GM19372 (cell line): ENCODE measurements around the gene ADAMTSL2.
"Not testable (repeated sequence)": the region's sequence is repeated elsewhere in the genome, so short reads cannot be mapped to it uniquely, and the experiment has no call there.

Experiments
- ATAC-seq: cut with Tn5 transposase; IDR thresholded peaks from one replicate; pipeline ENCODE4 v1.9.1; 2021; ENCODE audit warnings: mild to moderate bottlenecking, low read depth, moderate library complexity; ENCODE audit not compliant: unreplicated experiment

ADAMTSL2 gene

DNA sequence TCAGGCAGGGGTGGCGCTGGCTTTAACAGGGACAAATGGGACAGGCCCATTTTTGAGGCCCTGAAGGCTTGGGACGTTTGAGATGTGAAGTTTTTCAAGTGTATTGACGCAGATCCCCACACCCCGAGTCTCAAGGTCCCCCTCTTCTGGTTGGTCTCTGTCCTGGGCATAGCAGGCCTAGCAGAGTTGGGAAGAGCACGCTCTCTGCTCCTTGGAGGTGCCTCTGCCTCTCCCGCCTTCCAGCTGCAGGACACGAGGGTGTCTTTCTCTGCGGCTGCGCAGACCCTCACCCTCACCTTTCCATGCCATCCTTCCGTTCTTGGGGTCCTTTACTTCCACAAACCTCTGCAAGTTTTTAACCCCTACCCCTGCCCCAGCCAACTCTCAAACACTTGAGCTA, 18.6 kb downstream of the ADAMTSL2 start:
- no peak for ATAC-seq

DNA sequence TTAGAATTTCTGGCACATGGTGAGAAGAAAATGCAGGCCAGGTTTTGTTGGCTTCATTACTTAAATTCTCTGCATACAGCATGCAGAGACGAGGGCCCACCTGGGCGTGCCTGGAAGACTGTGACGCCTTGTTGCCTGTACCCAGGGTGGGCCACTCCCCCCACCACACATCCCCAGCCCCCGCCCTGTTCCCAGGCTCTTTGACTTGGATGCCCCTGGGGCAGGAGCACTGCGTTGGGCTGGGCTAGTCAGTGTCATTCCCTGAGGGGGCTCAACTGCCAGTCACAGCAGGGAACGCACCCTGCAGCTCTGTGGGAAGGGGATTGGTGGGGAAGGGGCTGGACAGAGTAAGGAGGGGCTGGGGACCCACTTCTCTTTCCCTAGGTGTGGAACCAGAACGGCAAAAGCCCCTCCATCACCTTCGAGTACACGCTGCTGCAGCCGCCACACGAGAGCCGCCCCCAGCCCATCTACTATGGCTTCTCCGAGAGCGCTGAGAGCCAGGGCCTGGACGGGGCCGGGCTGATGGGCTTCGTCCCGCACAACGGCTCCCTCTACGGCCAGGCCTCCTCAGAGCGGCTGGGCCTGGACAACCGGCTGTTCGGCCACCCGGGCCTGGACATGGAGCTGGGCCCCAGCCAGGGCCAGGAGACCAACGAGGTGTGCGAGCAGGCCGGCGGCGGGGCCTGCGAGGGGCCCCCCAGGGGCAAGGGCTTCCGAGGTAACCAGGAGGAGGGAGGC, 19.6 kb downstream of the ADAMTSL2 start:
- no peak for ATAC-seq

DNA sequence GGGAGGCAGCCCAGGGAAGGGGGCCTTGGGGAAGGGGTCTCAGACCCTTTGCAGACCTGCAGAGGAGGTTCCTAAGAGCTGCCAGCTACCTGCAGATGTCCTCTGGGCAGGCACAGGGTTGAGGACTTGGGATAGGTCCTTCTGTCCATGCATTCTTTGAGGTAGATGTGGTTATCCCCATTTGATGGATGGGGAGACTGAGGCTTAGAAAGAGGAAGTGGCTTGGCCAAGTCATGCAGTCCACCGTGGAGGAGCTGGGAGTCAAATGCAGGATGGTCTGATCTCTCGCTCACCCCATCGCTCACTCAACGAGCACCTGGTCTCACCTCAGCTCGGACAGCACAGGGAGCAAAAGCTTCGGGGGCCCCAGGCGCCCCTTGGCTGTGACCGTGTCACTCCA, 20.2 kb downstream of the ADAMTSL2 start:
- no peak for ATAC-seq

DNA sequence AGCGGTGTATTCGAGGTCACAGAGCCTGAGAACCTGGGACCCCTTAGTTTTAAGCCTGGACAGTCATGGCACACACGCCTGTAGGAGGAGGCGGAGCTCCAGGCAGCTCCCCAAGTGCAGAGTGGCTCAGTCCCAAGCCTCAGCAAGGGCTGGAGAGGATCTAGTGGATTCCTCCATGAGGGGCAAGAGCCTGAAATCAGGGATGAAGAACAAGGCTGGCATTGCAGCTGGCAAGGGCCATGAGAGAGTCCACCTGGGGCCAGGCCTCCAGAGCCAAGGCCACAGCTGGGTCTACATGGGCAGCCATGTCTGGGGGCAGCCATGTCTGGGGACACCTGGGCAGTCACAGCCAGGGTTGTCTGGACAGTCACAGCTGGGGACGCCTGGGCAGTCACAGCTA, 21.9 kb downstream of the ADAMTSL2 start:
- ATAC-seq = no peak

DNA sequence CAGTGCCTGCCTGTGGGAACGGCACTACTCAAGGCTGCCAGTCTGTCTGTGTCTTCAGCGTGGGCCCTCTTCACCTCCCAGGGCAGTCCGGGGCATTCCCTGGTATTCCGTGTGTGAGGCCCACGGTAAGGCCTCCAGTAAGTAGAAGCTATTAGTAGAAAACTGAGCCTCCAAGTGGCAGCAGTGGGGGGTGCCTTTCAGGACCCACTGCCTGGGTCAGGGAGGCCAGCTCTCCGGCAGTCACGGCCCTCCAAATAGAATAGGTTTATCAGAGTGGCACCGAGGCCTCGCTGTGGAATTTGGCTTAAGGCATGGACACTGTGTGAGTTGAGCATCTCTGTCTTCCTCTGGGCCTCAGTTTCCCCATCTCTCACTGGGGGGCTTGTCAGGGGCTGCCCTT, 23.1 kb downstream of the ADAMTSL2 start:
- no peak for ATAC-seq

DNA sequence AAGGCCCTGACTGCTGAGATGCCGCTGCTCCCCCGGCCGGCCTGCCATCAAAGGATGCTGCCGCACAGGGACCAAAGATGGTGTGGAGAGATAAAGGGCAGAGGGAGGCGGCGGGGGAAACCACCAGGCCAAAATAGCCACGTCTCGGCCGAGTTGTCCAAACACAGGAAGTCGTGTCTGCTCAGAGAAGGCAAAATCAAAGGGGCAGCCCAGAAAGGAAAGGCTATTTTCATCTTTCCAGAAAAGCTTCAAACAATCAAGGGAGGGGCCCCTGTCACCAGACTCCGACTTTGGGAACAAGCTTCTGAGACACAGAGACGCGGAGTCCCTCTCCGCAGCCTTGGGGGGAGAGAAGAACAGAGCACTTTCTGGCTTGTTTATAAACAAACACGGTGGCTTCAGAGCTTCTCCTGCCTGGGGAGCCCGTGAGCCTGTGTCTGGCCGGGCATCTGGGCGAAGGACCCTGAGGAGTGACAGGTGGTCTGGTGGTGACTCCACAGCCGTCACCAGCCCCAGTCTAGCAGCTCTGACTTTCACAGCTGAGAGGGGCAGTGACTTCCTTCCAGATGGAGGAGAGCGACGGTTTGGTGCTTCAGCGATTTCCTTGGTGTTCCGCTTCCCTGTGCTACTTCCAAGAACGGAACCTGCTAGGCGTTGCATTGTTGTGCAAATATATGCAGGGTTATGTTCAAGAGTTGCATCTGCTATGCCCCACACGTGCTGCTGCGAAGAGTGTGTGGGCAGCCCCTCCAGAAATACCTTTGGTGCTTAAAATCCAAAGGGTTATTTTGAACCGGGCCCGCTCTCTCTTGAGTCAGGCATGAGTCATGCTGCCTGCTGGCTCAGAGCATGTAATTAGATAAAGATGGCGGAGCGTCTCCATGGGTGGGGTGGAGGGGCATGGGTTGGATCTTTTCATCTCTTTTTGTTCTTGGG, 24.0 kb downstream of the ADAMTSL2 start:
- ATAC-seq = no peak

DNA sequence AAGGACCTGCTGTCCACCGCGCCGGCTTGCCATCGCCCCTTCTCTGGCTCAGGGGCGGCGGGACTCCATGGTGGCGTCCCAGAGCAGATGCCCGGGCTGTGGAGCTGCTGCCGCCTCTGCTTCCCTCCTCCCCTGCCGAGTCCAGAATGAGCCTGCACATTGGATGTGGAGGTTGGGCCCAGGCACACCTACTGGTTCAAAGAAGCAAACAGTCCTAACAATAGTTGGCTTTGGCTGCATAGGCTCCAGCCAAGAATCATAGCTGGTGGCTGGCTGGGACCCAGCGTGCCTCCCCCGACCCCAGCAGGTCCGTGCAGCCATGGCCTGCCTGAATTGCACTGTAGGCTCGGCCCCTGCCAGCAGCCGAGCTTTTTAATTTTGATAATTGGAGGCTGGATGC, 25.8 kb downstream of the ADAMTSL2 start:
- ATAC-seq = no peak

DNA sequence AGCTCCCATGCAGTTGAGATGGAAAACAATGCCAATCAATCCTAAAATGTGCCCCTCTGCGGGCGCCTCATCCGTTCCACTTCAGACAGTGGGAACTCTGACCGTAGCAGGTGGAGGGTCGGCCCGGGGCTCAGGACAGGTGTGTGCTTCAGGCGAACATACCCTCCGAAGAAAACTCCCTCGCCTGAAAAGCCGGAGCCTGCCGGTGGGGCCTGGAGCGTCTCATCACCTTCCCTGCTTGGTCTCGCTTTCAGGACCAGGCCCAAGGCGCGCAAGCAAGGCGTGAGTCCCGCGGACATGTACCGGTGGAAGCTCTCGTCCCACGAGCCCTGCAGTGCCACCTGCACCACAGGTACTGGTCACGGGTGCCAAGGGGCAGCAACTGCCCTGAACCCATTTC, 26.4 kb downstream of the ADAMTSL2 start:
- ATAC-seq = no peak

DNA sequence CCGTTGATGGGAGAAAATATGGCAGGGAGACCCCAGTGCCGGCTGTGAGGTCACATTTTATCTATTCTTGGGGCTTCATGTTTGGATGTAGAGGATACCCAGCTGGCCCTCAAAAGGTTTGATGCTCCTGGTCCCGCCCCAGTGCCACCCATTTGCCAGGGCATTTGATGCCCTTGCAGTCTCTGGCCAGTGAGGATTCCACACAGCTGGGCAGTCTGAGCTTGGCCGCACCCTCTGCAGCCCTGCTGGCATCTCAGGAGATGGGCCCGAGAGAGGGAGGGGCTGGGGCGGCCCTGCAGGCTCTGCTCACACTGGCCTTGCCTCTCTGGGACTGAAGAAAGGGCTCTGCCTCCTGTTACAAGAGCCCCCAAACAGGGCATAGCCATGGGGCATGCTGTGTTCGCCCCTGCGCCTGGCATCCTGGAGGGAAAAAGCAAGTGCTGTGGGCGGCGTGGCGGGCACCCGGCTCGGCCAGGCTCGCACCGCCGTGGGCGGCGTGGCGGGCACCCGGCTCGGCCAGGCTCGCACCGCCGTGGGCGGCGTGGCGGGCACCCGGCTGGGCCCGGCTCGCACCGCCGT, 27.6 kb downstream of the ADAMTSL2 start:
- no peak for ATAC-seq

DNA sequence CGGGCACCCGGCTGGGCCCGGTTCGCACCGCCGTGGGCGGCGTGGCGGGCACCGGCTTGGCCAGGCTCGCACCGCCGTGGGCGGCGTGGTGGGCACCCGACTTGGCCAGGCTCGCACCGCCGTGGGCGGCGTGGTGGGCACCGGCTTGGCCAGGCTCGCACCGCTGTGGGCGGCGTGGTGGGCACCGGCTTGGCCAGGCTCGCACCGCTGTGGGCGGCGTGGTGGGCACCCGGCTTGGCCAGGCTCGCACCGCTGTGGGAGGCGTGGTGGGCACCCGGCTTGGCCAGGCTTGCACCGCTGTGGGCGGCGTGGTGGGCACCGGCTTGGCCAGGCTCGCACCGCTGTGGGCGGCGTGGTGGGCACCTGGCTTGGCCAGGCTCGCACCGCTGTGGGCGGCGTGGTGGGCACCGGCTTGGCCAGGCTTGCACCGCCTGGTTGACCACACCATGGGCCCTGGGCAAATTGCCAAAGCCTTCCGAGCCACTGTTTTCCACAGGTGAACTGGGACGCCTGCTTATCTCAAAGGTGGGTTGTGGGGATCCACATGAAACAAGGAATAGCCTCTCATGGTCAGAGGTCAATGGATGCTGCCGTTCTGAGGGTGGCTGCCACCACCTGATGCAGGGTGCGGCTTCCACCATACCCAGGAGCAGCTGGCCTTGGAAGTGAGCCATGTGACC, 28.2 kb downstream of the ADAMTSL2 start:
- ATAC-seq = no peak

DNA sequence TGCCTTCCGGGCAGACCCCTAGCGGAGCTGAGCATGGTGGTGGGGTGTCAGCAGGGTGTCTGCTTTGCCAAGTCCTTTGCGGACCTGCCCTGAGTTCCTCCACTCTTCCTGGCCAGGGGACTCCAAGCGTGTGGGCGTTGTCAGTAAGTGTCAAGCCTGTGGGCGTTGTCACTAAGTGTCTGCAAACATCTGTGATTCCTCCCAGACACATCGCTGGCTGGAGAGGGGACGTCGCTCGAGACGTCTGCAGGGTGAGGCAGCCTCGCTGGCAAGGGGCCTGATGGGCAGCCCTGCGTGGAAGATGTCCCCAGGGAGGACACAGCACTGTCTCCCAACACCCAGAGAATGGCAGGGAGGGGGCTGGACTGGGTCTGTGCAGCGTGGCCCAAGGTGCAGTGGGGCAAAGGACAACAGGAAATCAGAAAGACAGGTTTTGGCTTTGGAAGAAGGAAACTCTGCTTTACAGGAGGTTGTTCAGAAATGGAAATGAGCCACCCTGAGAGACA, 28.8 kb downstream of the ADAMTSL2 start:
- no peak for ATAC-seq

DNA sequence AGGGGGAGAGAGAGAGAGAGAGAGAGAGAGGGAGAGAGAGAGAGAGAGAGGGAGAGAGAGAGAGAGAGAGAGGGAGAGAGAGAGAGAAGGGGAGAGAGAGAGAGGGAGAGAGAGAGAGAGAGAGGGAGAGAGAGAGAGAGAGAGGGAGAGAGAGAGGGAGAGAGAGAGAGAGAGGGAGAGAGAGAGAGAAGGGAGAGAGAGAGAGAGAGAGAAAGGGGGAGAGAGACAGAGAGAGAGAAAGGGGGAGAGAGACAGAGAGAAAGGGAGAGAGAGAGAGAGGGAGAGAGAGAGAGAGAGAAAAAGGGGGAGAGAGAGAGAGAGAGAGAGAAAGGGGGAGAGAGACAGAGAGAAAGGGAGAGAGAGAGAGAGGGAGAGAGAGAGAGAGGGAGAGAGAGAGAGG, 29.3 kb downstream of the ADAMTSL2 start:
- ATAC-seq = not testable (repeated sequence)

DNA sequence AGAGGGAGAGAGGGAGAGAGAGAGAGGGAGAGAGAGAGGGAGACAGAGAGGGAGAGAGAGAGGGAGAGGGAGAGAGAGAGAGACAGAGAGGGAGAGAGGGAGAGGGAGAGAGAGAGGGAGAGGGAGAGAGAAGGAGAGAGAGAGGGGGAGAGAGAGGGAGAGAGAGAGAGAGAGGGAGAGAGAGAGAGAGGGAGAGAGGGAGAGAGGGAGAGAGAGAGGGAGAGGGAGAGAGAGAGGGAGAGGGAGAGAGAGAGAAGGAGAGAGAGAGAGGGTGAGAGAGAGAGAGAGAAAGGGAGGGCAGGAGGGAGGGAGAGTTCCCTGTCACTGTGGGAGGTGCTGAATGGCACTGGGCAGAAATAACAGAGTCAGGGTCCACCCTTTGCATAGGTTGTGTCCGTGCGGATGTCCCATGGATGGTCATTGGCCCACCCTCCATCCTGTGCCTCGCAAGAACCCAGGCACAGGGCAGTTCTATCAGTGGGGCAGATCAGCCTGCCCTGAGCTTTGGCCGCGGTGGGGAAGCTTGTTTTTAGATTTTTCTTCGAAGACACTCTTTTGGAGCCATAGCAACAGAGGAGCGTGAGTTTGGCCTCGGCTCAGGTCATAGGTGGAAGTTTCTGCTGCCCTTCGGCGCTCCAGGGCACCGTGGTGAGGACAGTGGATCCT, 30.1 kb downstream of the ADAMTSL2 start:
- ATAC-seq = no peak

DNA sequence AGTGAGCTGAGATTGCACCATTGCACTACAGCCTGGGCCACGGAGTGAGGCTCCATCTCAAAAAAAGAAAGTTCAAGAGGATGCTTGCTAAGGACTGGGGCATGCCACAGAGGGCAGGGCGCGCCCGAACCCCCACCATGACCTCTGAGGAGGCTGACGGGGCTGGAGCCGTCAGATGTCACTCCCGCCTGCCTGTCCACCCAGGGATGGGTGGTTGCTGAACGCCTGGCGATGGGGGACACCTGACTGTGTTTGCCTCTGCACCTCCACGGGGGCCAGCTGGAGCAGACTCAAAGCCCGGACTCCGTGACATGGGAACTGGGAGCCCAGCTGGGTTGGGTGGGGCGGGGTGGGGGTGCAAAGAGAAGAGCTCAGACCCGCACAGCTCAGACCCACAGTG, 31.9 kb downstream of the ADAMTSL2 start:
- ATAC-seq = no peak

DNA sequence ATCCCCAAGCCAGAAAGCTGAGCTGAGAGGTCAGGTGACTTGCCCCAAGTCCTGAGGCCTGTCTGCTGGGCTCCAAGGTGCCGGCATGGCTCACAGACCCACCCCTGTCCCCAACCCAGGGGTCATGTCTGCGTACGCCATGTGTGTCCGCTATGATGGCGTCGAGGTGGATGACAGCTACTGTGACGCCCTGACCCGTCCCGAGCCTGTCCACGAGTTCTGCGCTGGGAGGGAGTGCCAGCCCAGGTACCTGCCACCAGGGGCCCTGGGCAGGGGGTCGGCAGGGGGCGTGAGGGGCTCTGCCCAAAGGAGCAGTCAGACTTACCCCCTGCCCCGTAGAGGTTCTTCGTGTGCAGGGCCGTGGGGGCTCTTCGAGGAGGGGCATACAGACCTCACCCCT, 32.3 kb downstream of the ADAMTSL2 start:
- no peak for ATAC-seq

DNA sequence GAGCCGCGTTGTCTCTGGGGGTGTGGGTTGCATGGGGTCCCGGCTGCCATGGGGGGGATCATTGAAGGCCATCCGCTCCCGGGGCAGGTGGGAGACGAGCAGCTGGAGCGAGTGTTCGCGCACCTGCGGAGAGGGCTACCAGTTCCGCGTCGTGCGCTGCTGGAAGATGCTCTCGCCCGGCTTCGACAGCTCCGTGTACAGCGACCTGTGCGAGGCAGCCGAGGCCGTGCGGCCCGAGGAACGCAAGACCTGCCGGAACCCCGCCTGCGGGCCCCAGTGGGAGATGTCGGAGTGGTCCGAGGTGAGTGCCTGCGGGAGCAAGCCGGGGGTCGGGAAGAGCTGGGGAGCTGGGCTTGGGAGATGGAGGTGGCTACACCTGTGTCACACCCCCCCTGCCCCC, 33.7 kb downstream of the ADAMTSL2 start:
- no peak for ATAC-seq

DNA sequence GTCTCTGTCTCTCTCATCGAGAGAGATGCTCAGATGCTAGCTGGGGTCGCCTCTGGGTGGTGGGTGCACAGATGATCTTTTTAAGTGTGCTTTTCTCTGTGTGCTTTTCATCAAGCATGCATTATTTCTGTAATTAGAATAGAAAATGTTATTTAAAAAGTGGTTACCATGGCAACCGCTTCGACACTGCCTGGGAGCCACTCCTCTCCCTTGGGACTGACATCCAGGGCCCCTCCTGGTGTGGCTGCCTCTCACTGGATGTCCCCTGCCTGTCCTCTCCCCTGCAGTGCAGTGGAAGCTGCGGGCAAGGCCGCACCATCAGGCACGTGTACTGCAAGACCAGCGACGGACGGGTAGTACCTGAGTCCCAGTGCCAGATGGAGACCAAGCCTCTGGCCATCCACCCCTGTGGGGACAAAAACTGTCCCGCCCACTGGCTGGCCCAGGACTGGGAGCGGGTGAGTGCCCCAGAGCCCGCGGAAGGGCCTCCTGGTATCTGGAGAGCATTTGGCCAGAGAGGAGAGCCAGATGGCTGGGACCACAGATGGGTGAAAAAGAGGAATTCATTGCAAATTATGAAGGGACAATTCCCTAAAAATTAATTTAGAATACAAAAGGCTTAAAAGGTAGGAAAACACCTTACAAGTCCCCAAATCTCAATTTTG, 34.7 kb downstream of the ADAMTSL2 start:
- no peak for ATAC-seq

DNA sequence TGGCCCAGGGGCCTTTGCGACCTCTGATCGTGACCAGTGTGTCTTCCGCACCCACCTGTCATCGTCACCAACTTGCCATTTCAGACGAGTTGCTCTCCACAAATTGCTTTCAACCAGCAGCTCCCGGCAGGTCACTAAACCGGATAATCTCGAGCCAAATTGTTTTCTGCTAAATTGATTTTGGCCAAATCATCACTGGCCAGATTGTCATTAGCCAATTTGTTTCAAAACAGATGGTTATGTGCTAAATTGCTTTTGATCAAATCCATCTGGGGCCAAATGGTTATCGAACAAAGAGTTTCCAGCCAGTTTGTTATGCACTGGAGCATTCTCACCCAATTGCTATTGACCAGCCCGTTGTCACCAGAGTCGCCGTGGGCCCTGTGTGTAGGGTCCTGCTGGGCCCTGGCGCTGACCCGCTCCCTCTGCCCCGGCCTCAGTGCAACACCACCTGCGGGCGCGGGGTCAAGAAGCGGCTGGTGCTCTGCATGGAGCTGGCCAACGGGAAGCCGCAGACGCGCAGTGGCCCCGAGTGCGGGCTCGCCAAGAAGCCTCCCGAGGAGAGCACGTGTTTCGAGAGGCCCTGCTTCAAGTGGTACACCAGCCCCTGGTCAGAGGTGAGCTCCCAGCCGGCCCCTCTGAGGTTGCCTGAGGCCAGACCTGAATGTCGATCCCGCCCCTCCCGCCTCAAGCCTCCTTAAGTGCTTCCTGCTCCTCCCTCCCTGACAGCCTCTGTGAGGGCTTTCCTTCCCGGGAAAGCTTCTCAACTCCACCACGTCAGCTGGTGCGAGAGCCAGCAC, 35.6 kb downstream of the ADAMTSL2 start:
- ATAC-seq = no peak

DNA sequence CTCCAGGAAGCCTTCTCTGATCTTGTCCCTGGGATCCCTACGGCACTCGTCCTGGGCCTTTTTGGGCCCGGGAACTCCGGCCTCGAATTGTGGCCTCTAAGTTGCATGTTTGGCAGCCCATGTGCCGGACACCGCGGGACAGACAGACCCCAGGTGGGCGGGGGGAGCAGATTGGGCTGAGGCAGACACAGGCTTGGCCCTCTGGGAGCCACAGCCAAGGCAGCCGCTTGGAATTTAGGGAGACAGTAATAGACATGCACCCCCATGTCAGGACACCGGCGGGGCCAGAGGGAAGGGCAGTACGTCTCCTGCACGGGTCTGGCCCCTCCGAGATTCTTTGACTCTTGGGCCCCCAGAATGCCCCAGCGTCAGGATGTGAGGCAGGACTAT, 36.2 kb downstream of the ADAMTSL2 start:
- ATAC-seq = no peak
